Nucleus accumbens (tissue), 56 donors: ENCODE measurements around the gene GLI3.

Experiments
- DNase-seq, 56 donors: peaks; one replicate each; lab custom pipeline; 2025; lab: John Stamatoyannopoulos, UW

GLI3 gene

GRCh38 chr7:42152329-42153205 lies 84.4 kb downstream of the GLI3 start:
- peak in 14 of 56 donors; percentile 3 to 53 (median 26) for DNase-seq

- DNase-seq: peak in 14 of 56 donors; percentile 5 to 42 (median 20)
Observed at GRCh38 chr7:42151309-42151708, 85.7 kb downstream of the GLI3 start.

GRCh38 chr7:42145539-42145938 lies 91.5 kb downstream of the GLI3 start:
- no peak for DNase-seq

GRCh38 chr7:42144604-42145003 lies 92.4 kb downstream of the GLI3 start:
- no peak for DNase-seq

GRCh38 chr7:42143711-42144600 lies 93.1 kb downstream of the GLI3 start:
- no peak for DNase-seq

GRCh38 chr7:42142089-42142488 lies 94.9 kb downstream of the GLI3 start:
- DNase-seq: no peak

- no peak for DNase-seq
Observed at GRCh38 chr7:42139751-42140150, 97.3 kb downstream of the GLI3 start.

GRCh38 chr7:42138691-42139090 lies 98.3 kb downstream of the GLI3 start:
- DNase-seq: no peak

GRCh38 chr7:42137941-42138340 lies 99.1 kb downstream of the GLI3 start:
- DNase-seq: no peak

GRCh38 chr7:42137431-42137830 lies 99.6 kb downstream of the GLI3 start:
- no peak for DNase-seq

- DNase-seq: no peak
Observed at GRCh38 chr7:42135728-42136127, 101.3 kb downstream of the GLI3 start.

GRCh38 chr7:42134276-42134876 lies 102.6 kb downstream of the GLI3 start:
- no peak for DNase-seq

- no peak for DNase-seq
Observed at GRCh38 chr7:42133321-42133720, 103.7 kb downstream of the GLI3 start.

GRCh38 chr7:42128703-42129102 lies 108.3 kb downstream of the GLI3 start:
- no peak for DNase-seq

- no peak for DNase-seq
Observed at GRCh38 chr7:42127232-42127622, 109.8 kb downstream of the GLI3 start.

GRCh38 chr7:42126475-42127231 lies 110.4 kb downstream of the GLI3 start:
- no peak for DNase-seq

GRCh38 chr7:42125321-42125720 lies 111.7 kb downstream of the GLI3 start:
- no peak for DNase-seq

GRCh38 chr7:42123716-42124115 lies 113.3 kb downstream of the GLI3 start:
- no peak for DNase-seq

GRCh38 chr7:42120191-42120590 lies 116.8 kb downstream of the GLI3 start:
- no peak for DNase-seq

- DNase-seq: no peak
Observed at GRCh38 chr7:42117201-42117600, 119.8 kb downstream of the GLI3 start.
